Upper lobe of right lung (tissue), 1 donor: ENCODE results near the gene LRRC3B. TPM values are rescaled to one million over a fixed set of nuclear protein-coding genes. Genes with fewer than 3 reads are reported as not detected.
A peak's percentile ranks its signal among the peaks of the same experiment; 100 is the strongest.

ENCODE experiments used
- ATAC-seq: fragments of 200-7000 bp; cut with Tn5 transposase; one replicate; pipeline ENCODE4 v1.9.1; 2020; ENCODE audit warnings: mild to moderate bottlenecking, moderate library complexity
- DNase-seq: peaks from one replicate; pipeline ENCODE4 v3.0.0-alpha.2; 2020
- H3K27ac ChIP-seq: fragments of 200-600 bp; one replicate; pipeline ENCODE4 v1.8.0; 2022
- H3K27me3 ChIP-seq: fragments of 200-600 bp; one replicate; pipeline ENCODE4 v1.8.0; 2022; ENCODE audit warnings: mild to moderate bottlenecking
- H3K36me3 ChIP-seq: fragments of 200-600 bp; one replicate; pipeline ENCODE4 v1.8.0; 2022
- H3K4me1 ChIP-seq: fragments of 200-600 bp; one replicate; pipeline ENCODE4 v1.8.0; 2022
- H3K4me3 ChIP-seq: fragments of 200-600 bp; one replicate; pipeline ENCODE4 v1.8.0; 2022; ENCODE audit warnings: mild to moderate bottlenecking
- H3K9me3 ChIP-seq: fragments of 200-600 bp; one replicate; pipeline ENCODE4 v1.8.0; 2022
- CTCF ChIP-seq: fragments of 200-600 bp; IDR thresholded peaks from one replicate; pipeline ENCODE4 v1.8.0; 2022; ENCODE audit warnings: antibody characterized with exemption
- intact Hi-C: fragments of 100-400 bp; cut with DNase I; formaldehyde crosslinking; loops from one replicate; pipeline ENCODE4 v1.11.0; 2022
- long read RNA-seq: library from polyadenylated mRNA; unstranded; transcript quantifications from one replicate; pipeline ENCODE4 v2.0.0, GENCODE V29; 2021
- total RNA-seq: library from RNA; stranded (reverse); fragmentation: NEBNext Ultra II Directional; extraction: Animal tissue kit (Norgen Biotek cat#: 25700); gene quantifications from one replicate; pipeline ENCODE4 v1.2.1, GENCODE V29; 2021
- donor health status: DM: no; HTN: yes; CAD: no; lungs with severe emphysema.

Gene LRRC3B, protein sequence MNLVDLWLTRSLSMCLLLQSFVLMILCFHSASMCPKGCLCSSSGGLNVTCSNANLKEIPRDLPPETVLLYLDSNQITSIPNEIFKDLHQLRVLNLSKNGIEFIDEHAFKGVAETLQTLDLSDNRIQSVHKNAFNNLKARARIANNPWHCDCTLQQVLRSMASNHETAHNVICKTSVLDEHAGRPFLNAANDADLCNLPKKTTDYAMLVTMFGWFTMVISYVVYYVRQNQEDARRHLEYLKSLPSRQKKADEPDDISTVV
- 0.09 TPM for total RNA-seq
- long read RNA-seq = 0 reads

DNA sequence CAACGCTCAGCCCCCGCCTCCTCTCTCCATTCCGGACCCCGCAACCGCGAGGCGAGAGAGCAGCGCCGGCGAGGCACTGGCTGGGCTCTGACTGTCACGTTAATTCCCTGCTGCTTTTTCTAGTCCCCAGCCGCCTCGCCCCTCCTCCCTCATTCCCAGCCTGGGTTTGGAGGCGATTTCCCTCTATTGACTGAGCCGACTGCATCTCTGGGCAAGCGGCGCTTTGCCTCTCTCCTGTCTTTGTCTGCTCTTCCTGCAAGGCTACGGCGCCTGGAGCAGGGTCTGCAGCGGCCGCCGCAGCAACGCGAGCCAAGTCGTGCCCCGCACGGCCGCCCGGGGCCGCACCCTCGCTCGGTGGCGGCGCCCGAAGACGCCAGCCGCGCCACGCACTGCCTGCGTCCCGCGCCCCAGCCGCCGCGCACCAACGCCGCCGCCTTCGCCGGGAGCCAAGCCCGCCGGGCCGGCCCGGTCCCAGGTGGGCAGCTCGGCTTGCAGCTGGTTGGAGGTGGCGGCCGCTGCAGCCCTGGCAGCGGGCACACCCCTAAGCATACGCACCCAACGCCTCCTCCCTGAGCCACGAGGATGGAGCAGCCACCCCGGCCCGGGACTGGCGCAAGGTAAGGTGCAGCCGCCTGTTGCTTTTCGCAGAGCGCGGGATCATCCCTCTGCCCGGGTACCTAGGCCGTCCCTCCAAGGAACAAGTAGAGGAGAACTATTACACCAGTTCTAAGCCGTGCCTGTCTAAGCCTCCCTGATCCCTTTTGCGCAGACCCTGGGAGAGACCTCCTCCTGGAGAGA is at the start of gene LRRC3B:
Gene LRRC3B, plus strand, starts transcription at position 152 of the 798 bp plus-strand sequence. CDS start 86,901 bp downstream, outside the sequence.
- Histone ChIP-seq H3K4me1 (peaks cover 7% of the 10 kb centered on the region), H3K27ac (no peak within 1 kb of the TSS), H3K4me3 (peak within 1 kb of the TSS; percentile 39), H3K36me3 (no peaks in the 10 kb centered on the region), H3K9me3 (no peaks in the 10 kb centered on the region), H3K27me3 (peaks cover 31% of the 10 kb centered on the region)
- intact Hi-C loops = no loop called here
- peak; percentile 46 for ATAC-seq
- TF ChIP-seq CTCF = no peak
- DNase-seq = peak; percentile 65

GRCh38 chr3:26574766-26575165 is 47.8 kb upstream of the LRRC3B start:
- no peak for TF ChIP-seq CTCF
- ATAC-seq (no peak), DNase-seq (no peak)
- H3K4me3 ChIP-seq = no peak overlapping the region
- H3K27me3 ChIP-seq = no peaks in the 10 kb centered on the region
- H3K36me3 ChIP-seq = no peaks in the 10 kb centered on the region
- no peaks in the 10 kb centered on the region for H3K9me3 ChIP-seq
- H3K27ac ChIP-seq = no peak overlapping the region
- intact Hi-C loops = no loop called here
- no peaks in the 10 kb centered on the region for H3K4me1 ChIP-seq

DNA sequence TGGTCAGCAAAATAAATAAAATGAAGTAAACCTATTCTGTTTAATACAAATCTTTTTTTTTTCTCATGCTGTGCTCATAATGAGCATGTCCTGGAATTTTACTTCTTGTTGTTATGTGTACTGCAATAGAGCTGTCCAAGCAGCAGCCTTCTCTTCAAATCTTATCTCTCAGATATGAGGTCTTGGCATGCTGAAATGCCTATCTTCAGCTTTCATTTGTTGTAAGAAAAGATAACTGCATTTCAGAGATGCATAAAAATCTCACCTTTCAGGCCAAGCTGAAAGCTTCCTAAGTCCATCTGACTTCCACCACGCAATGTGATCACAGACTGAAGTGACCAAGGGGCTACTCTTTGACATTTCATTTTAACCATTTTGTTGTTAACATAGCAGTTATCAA is 43.5 kb upstream of the LRRC3B start:
- Histone ChIP-seq H3K4me1 (no peaks in the 10 kb centered on the region), H3K9me3 (no peaks in the 10 kb centered on the region), H3K27me3 (no peaks in the 10 kb centered on the region), H3K27ac (no peak overlapping the region), H3K4me3 (no peak overlapping the region), H3K36me3 (no peaks in the 10 kb centered on the region)
- intact Hi-C loops = no loop called here
- TF ChIP-seq CTCF = no peak
- ATAC-seq = no peak
- no peak for DNase-seq

DNA sequence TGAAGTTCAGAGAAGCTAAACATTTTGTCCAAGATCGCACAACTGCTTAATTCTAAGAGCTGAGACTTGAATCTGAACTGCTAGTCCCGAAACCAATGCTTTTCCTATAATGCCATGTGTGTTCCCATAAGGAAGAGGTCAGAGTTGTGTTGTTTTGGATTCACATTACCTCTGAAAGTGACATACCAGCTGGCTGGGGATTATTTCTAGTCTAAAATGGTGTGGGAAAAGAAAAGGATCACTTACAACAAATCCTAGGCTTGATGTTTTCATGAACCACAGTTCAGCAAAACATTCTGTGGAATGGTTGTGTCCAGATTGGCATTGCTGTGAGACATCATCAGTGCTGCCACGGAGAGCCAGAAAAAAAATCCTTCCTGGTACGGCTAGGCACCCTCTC is 35.0 kb upstream of the LRRC3B start:
- no peak for ATAC-seq
- Histone ChIP-seq H3K4me3 (no peak overlapping the region), H3K9me3 (no peaks in the 10 kb centered on the region), H3K27me3 (no peaks in the 10 kb centered on the region), H3K27ac (no peak overlapping the region), H3K4me1 (no peaks in the 10 kb centered on the region), H3K36me3 (no peaks in the 10 kb centered on the region)
- no peak for TF ChIP-seq CTCF
- DNase-seq = no peak
- intact Hi-C loops = no loop called here

DNA sequence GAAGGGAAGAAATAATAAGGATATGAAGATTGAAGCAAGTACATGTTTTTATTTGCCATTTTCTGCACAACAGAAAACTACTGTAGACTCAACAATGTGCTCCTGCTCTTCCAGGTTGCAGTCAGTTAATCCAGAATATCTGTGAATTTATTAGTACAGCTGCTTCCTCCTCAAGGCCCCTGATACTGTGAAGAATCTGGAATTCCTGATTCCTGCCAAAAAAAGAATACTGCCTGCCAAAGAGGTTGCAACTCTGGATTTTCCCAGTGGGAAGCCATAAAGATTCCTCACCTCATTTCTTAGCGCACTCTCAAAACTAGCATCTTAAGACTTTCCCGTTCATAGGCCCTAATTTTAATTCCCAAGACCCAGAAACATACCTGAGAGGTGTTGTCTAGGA is 33.6 kb upstream of the LRRC3B start:
- Histone ChIP-seq H3K4me1 (no peaks in the 10 kb centered on the region), H3K27me3 (no peaks in the 10 kb centered on the region), H3K36me3 (no peaks in the 10 kb centered on the region), H3K4me3 (no peak overlapping the region), H3K9me3 (no peaks in the 10 kb centered on the region), H3K27ac (no peak overlapping the region)
- no peak for TF ChIP-seq CTCF
- DNase-seq = no peak
- intact Hi-C loops = no loop called here
- no peak for ATAC-seq
